ENCODE measurements around the gene MORF4L1. TPM values are rescaled to one million over a fixed set of nuclear protein-coding genes. Genes with fewer than 3 reads are reported as not detected.

Gene MORF4L1
- total RNA-seq, 1 donor from 2014 or later, result 398 TPM

GRCh38 chr15:78944202-78944625 is 71.5 kb downstream of the MORF4L1 start:
- Histone ChIP-seq H3K9ac (ENCODE audit: low read length) (no peak overlapping the region), H3K36me3 (ENCODE audit: insufficient read depth, low read length) (no peaks in the 10 kb centered on the region), H3K4me2 (ENCODE audit: low read length) (peak overlapping the region; percentile 86), H3K27me3 (ENCODE audit: insufficient read depth, low read length) (peaks cover 17% of the 10 kb centered on the region), H2AFZ (ENCODE audit: low read depth, low read length) (peak overlapping the region; percentile 83), H3K9me3 (ENCODE audit: insufficient read depth, low read depth, low read length) (no peaks in the 10 kb centered on the region), H3K79me2 (ENCODE audit: insufficient read depth, low read length) (no peaks in the 10 kb centered on the region), H3K4me1 (ENCODE audit: insufficient read depth, low read length) (peaks cover 5% of the 10 kb centered on the region), H4K20me1 (ENCODE audit: insufficient read depth, low read length) (no peaks in the 10 kb centered on the region), H3K4me3 (ENCODE audit: insufficient read depth, low read depth, low read length) (no peak overlapping the region), H3K27ac (ENCODE audit: low read depth, low read length) (no peak overlapping the region)
- FAIRE-seq (no peak), DNase-seq (ENCODE audit: low read depth) (no peak)
- H3K4me3 Mint-ChIP-seq (ENCODE audit: unreplicated experiment), result peak overlapping the region; percentile 40
- no peaks in the 10 kb centered on the region for H3K36me3 Mint-ChIP-seq (ENCODE audit: low read depth, unreplicated experiment)
- no peak overlapping the region for H3K27ac Mint-ChIP-seq (ENCODE audit: unreplicated experiment)
- no peaks in the 10 kb centered on the region for H3K4me1 Mint-ChIP-seq (ENCODE audit: low read depth, unreplicated experiment)
- peaks cover 27% of the 10 kb centered on the region for H3K27me3 Mint-ChIP-seq (ENCODE audit: low read depth, unreplicated experiment)
- H3K9me3 Mint-ChIP-seq (ENCODE audit: unreplicated experiment), result no peaks in the 10 kb centered on the region
- no peak for TF ChIP-seq CTCF (IDR thresholded peaks at IDR 0.05; ENCODE audit: insufficient read depth, low read depth, low read length)
- TF ChIP-seq EZH2 (IDR thresholded peaks at IDR 0.05; ENCODE audit: insufficient read depth, low read length), result no peak

GRCh38 chr15:78944669-78945407 is 72.1 kb downstream of the MORF4L1 start, which contains the start of gene CTSH:
CTSH (minus strand) TSS chr15:78945046; CDS start chr15:78944981, 65 bp downstream.
- no peaks in the 10 kb centered on the region for H3K9me3 ChIP-seq (ENCODE audit: insufficient read depth, low read depth, low read length)
- H3K9me3 Mint-ChIP-seq (ENCODE audit: unreplicated experiment), result peaks cover 2% of the 10 kb centered on the region
- peaks cover 29% of the 10 kb centered on the region for H3K27me3 Mint-ChIP-seq (ENCODE audit: low read depth, unreplicated experiment)
- H3K4me1 ChIP-seq (ENCODE audit: insufficient read depth, low read length), result peaks cover 5% of the 10 kb centered on the region
- H3K27me3 ChIP-seq (ENCODE audit: insufficient read depth, low read length), result peaks cover 17% of the 10 kb centered on the region
- no peaks in the 10 kb centered on the region for H3K79me2 ChIP-seq (ENCODE audit: insufficient read depth, low read length)
- peak within 1 kb of the TSS; percentile 58 for H3K9ac ChIP-seq (ENCODE audit: low read length)
- H4K20me1 ChIP-seq (ENCODE audit: insufficient read depth, low read length), result no peaks in the 10 kb centered on the region
- no peak for FAIRE-seq
- H3K4me2 ChIP-seq (ENCODE audit: low read length), result peak within 1 kb of the TSS; percentile 86
- peak within 1 kb of the TSS; percentile 40 for H3K4me3 Mint-ChIP-seq (ENCODE audit: unreplicated experiment)
- H3K36me3 ChIP-seq (ENCODE audit: insufficient read depth, low read length), result no peaks in the 10 kb centered on the region
- peak; percentile 38 for DNase-seq (ENCODE audit: low read depth)
- H3K27ac ChIP-seq (ENCODE audit: low read depth, low read length), result no peak within 1 kb of the TSS
- TF ChIP-seq CTCF (IDR thresholded peaks at IDR 0.05; ENCODE audit: insufficient read depth, low read depth, low read length) (no peak), EZH2 (IDR thresholded peaks at IDR 0.05; ENCODE audit: insufficient read depth, low read length) (no peak)
- no peak within 1 kb of the TSS for H3K27ac Mint-ChIP-seq (ENCODE audit: unreplicated experiment)
- no peaks in the 10 kb centered on the region for H3K4me1 Mint-ChIP-seq (ENCODE audit: low read depth, unreplicated experiment)
- peak within 1 kb of the TSS; percentile 44 for H3K4me3 ChIP-seq (ENCODE audit: insufficient read depth, low read depth, low read length)
- H2AFZ ChIP-seq (ENCODE audit: low read depth, low read length), result peak within 1 kb of the TSS; percentile 83
- H3K36me3 Mint-ChIP-seq (ENCODE audit: low read depth, unreplicated experiment), result no peaks in the 10 kb centered on the region

- DNase-seq (ENCODE audit: low read depth) (no peak), FAIRE-seq (no peak)
- Mint-ChIP-seq H3K36me3 (ENCODE audit: low read depth, unreplicated experiment) (no peaks in the 10 kb centered on the region), H3K4me1 (ENCODE audit: low read depth, unreplicated experiment) (peaks cover 8% of the 10 kb centered on the region), H3K9me3 (ENCODE audit: unreplicated experiment) (peaks cover 4% of the 10 kb centered on the region), H3K4me3 (ENCODE audit: unreplicated experiment) (no peak overlapping the region), H3K27me3 (ENCODE audit: low read depth, unreplicated experiment) (peaks cover 31% of the 10 kb centered on the region), H3K27ac (ENCODE audit: unreplicated experiment) (no peak overlapping the region)
- H2AFZ ChIP-seq (ENCODE audit: low read depth, low read length), result no peak overlapping the region
- no peak overlapping the region for H3K4me2 ChIP-seq (ENCODE audit: low read length)
- H3K4me3 ChIP-seq (ENCODE audit: insufficient read depth, low read depth, low read length), result no peak overlapping the region
- peaks cover 17% of the 10 kb centered on the region for H3K27me3 ChIP-seq (ENCODE audit: insufficient read depth, low read length)
- no peaks in the 10 kb centered on the region for H3K36me3 ChIP-seq (ENCODE audit: insufficient read depth, low read length)
- no peaks in the 10 kb centered on the region for H3K79me2 ChIP-seq (ENCODE audit: insufficient read depth, low read length)
- TF ChIP-seq EZH2 (IDR thresholded peaks at IDR 0.05; ENCODE audit: insufficient read depth, low read length) (no peak), CTCF (IDR thresholded peaks at IDR 0.05; ENCODE audit: insufficient read depth, low read depth, low read length) (no peak)
- H3K9ac ChIP-seq (ENCODE audit: low read length), result no peak overlapping the region
- H3K9me3 ChIP-seq (ENCODE audit: insufficient read depth, low read depth, low read length), result no peaks in the 10 kb centered on the region
- H3K27ac ChIP-seq (ENCODE audit: low read depth, low read length), result no peak overlapping the region
- H3K4me1 ChIP-seq (ENCODE audit: insufficient read depth, low read length), result peaks cover 5% of the 10 kb centered on the region
- no peaks in the 10 kb centered on the region for H4K20me1 ChIP-seq (ENCODE audit: insufficient read depth, low read length)
These were observed 73.8 kb downstream of the MORF4L1 start for GRCh38 chr15:78946493-78946892.
